SK-N-SH (cell line): ENCODE results near the gene SPATA13. TPM values are rescaled to one million over a fixed set of nuclear protein-coding genes. Genes with fewer than 3 reads are reported as not detected.
A peak's percentile ranks its signal among the peaks of the same experiment; 100 is the strongest.

ENCODE experiments used
- CTCF ChIA-PET: fragments of 300-600, 350-600 bp; formaldehyde crosslinking; extraction: SDS; loops from one replicate; lab custom pipeline; 2021; lab: Yijun Ruan, JAX
- POLR2A ChIA-PET: fragments of 350-600 bp; sonication (Branson Sonifier 250); formaldehyde crosslinking; extraction: SDS; loops from one replicate; lab custom pipeline; 2020; ENCODE audit warnings: antibody characterized with exemption, inconsistent platforms; lab: Yijun Ruan, JAX
- DNase-seq: peaks from one replicate; pipeline ENCODE4 v3.0.0; 2012
- H2AFZ ChIP-seq: fragments of 200-600 bp; sonication (generic); 2 replicates; pipeline ENCODE4 v1.8.1; 2016; ENCODE audit warnings: antibody characterized with exemption, mild to moderate bottlenecking, low read depth
- H3F3A ChIP-seq: fragments of 200-600 bp; sonication (generic); replicated peaks from 2 replicates; pipeline ENCODE3; 2016; ENCODE audit warnings: antibody characterized with exemption, mild to moderate bottlenecking; ENCODE audit not compliant: insufficient read depth
- H3K27ac ChIP-seq, 2 experiments: fragments of 200-500 bp in 1 of 2; fragments of 200-600 bp in 1 of 2; sonication (Bioruptor generic) in 1 of 2; sonication (generic), shearing (Covaris generic) in 1 of 2; 2 replicates each; pipeline versions ENCODE4 v1.5.1 to v1.6.1; 2014 to 2016; ENCODE audit warnings: low read depth in 2 of 2, inconsistent platforms in 1 of 2, low read length in 1 of 2, mild to moderate bottlenecking in 1 of 2, mixed read lengths in 1 of 2
- H3K27me3 ChIP-seq: fragments of 200-600 bp; sonication (generic), shearing (Covaris generic); 2 replicates; pipeline ENCODE4 v1.6.1; 2016; ENCODE audit warnings: mixed run types; ENCODE audit not compliant: insufficient read depth
- H3K36me3 ChIP-seq, 2 experiments: fragments of 200-500 bp in 1 of 2; fragments of 200-600 bp in 1 of 2; sonication (Bioruptor generic) in 1 of 2; sonication (generic) in 1 of 2; replicated peaks in 1 of 2; 2 replicates each; pipeline versions ENCODE3 to v1.5.1; 2014 to 2016; ENCODE audit warnings: low read length in 1 of 2, mild to moderate bottlenecking in 1 of 2; ENCODE audit not compliant: insufficient read depth in 2 of 2, control insufficient read depth in 1 of 2
- H3K4me1 ChIP-seq, 2 experiments: fragments of 200-500 bp in 1 of 2; fragments of 200-600 bp in 1 of 2; sonication (Bioruptor generic) in 1 of 2; sonication (generic), shearing (Covaris generic) in 1 of 2; 2 replicates each; pipeline versions ENCODE4 v1.5.1 to v1.6.1; 2014 to 2016; ENCODE audit warnings: low read depth in 1 of 2, low read length in 1 of 2, mixed run types in 1 of 2; ENCODE audit not compliant: insufficient read depth in 2 of 2, control insufficient read depth in 1 of 2
- H3K4me2 ChIP-seq: fragments of 200-600 bp; sonication (generic), shearing (Covaris generic); 2 replicates; pipeline ENCODE4 v1.6.1; 2017; ENCODE audit warnings: mixed run types
- H3K4me3 ChIP-seq, 2 experiments: fragments of 200-500 bp in 1 of 2; fragments of 200-600 bp in 1 of 2; sonication (Bioruptor generic) in 1 of 2; sonication (generic), shearing (Covaris generic) in 1 of 2; 2 replicates each; pipeline versions ENCODE4 v1.5.1 to v1.8.1; 2014 to 2016; ENCODE audit warnings: low read depth in 2 of 2, inconsistent platforms in 1 of 2, low read length in 1 of 2, mild to moderate bottlenecking in 1 of 2, mixed read lengths in 1 of 2, moderate library complexity in 1 of 2
- H3K79me2 ChIP-seq: fragments of 200-600 bp; sonication (generic); 2 replicates; pipeline ENCODE4 v1.8.1; 2017; ENCODE audit warnings: mild to moderate bottlenecking; ENCODE audit not compliant: insufficient read depth
- H3K9ac ChIP-seq: fragments of 200-600 bp; sonication (generic); 2 replicates; pipeline ENCODE4 v1.6.1; 2017; ENCODE audit warnings: mixed run types
- H3K9me2 ChIP-seq: fragments of 200-600 bp; sonication (generic); 2 replicates; pipeline ENCODE4 v1.6.1; 2017; ENCODE audit warnings: mixed run types
- H3K9me3 ChIP-seq: fragments of 200-600 bp; sonication (generic); 2 replicates; pipeline ENCODE4 v1.6.1; 2017; ENCODE audit warnings: mixed run types, mild to moderate bottlenecking, moderate library complexity
- H4K20me1 ChIP-seq: fragments of 200-600 bp; sonication (generic); 2 replicates; pipeline ENCODE4 v1.6.1; 2017; ENCODE audit warnings: mild to moderate bottlenecking, mixed run types; ENCODE audit not compliant: insufficient read depth
- CHD2 ChIP-seq: fragments of 150-350 bp; IDR thresholded peaks from 2 replicates; pipeline ENCODE4 v1.6.1; 2018; ENCODE audit warnings: low read length; ENCODE audit not compliant: partially characterized antibody
- CTCF ChIP-seq: fragments of 200-600 bp; sonication (generic); IDR thresholded peaks from 2 replicates; pipeline ENCODE4 v1.6.1; 2017; ENCODE audit warnings: antibody characterized with exemption, mild to moderate bottlenecking, moderate library complexity
- ELF1 ChIP-seq: IDR thresholded peaks from 2 replicates; pipeline ENCODE4 v1.4.0; 2012
- EP300 ChIP-seq, 2 experiments: IDR thresholded peaks; 2 replicates each; pipeline versions ENCODE4 v1.4.0 to v1.6.1; 2012; ENCODE audit warnings: borderline replicate concordance in 1 of 2, low read depth in 1 of 2, low read length in 1 of 2
- FOXM1 ChIP-seq: IDR thresholded peaks from 2 replicates; pipeline ENCODE4 v1.4.0; 2012; ENCODE audit warnings: low read depth, mild to moderate bottlenecking
- JUND ChIP-seq: IDR thresholded peaks from 2 replicates; pipeline ENCODE4 v1.4.0; 2012
- MAX ChIP-seq: IDR thresholded peaks from 2 replicates; pipeline ENCODE4 v1.4.0; 2012; ENCODE audit warnings: low read depth
- MEF2A ChIP-seq: IDR thresholded peaks from 2 replicates; pipeline ENCODE4 v1.4.0; 2012; ENCODE audit warnings: low read depth, borderline replicate concordance
- NFIC ChIP-seq: IDR thresholded peaks from 2 replicates; pipeline ENCODE4 v1.4.0; 2012; ENCODE audit warnings: borderline replicate concordance
- NRF1 ChIP-seq: IDR thresholded peaks from 2 replicates; pipeline ENCODE4 v1.6.1; 2012; ENCODE audit warnings: low read depth, mild to moderate bottlenecking, low read length
- PBX3 ChIP-seq: IDR thresholded peaks from 2 replicates; pipeline ENCODE4; 2012
- POLR2AphosphoS5 ChIP-seq: IDR thresholded peaks from 2 replicates; pipeline ENCODE4 v1.6.1; 2012; ENCODE audit warnings: low read depth, low read length
- RAD21 ChIP-seq: IDR thresholded peaks from 2 replicates; pipeline ENCODE4 v1.6.1; 2012; ENCODE audit warnings: mild to moderate bottlenecking, low read length
- RFX5 ChIP-seq: IDR thresholded peaks from 2 replicates; pipeline ENCODE4 v1.6.1; 2012; ENCODE audit warnings: mild to moderate bottlenecking, improper control_type of control experiment, low read length
- RXRA ChIP-seq: IDR thresholded peaks from 2 replicates; pipeline ENCODE4 v1.4.0; 2012; ENCODE audit warnings: low read depth, mild to moderate bottlenecking, borderline replicate concordance
- TAF1 ChIP-seq: IDR thresholded peaks from 2 replicates; pipeline ENCODE4 v1.6.1; 2012; ENCODE audit warnings: low read depth, mild to moderate bottlenecking, low read length, moderate library complexity, borderline replicate concordance
- TEAD4 ChIP-seq: IDR thresholded peaks from 2 replicates; pipeline ENCODE4 v1.4.0; 2012; ENCODE audit warnings: mild to moderate bottlenecking, borderline replicate concordance; ENCODE audit not compliant: insufficient read depth
- YY1 ChIP-seq: IDR thresholded peaks from 2 replicates; pipeline ENCODE4 v1.4.0; 2012; ENCODE audit warnings: low read depth, mild to moderate bottlenecking
- WGBS: methylation state at CpG from one replicate; pipeline ENCODE4 v1.1.6; 2017; ENCODE audit warnings: low lambda C conversion rate; 5-methylcytosine and 5-hydroxymethylcytosine counted together
- polyA plus RNA-seq, 3 experiments: library from polyadenylated mRNA; depleted of rRNA; stranded (reverse); fragments of >200 nt; gene quantifications; 2 replicates each; pipeline ENCODE4 v1.2.3, GENCODE V29; 2012
- TF ChIP-seq, protein P1 (sequence below): IDR thresholded peaks from 2 replicates; pipeline ENCODE4 v1.4.0; 2012; ENCODE audit warnings: low read depth, borderline replicate concordance

Gene SPATA13
- polyA plus RNA-seq, 1 of the 3 experiments (the other 2 are of a cell fraction): 4.3 TPM

DNA sequence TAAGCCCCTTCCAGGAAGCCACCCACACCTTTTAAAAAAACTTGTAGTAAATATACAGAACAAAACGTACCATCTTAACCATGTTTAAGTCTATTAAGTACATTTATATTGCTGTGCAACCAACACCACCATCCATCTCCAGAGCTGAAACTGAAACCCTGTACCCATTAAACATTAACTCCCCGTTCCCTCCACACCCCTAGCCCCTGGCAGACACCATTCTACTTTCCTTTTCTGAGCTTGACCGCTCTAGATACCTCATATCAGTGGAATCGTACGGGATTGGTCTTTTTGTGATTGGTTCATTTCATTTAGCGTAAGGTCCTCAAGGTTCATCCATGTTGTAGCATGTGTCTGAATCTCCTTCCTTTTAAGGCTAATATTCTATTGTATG is 13.0 kb upstream of the SPATA13 start:
- Histone ChIP-seq H3K4me1 (peaks cover 6 to 12% of the 10 kb centered on the region in 2 experiments; a peak in 3 of 4 replicates), H3K27ac (peak overlapping the region in 1 of 2 experiments; percentile 85; a peak in 1 of 4 replicates), H3K9ac (no peak overlapping the region), H2AFZ (no peak overlapping the region), H3K79me2 (no peaks in the 10 kb centered on the region)
- POLR2A ChIA-PET: no interaction called here
- 72% methylated on average over 6 of the region's 6 CpGs for WGBS
- TF ChIP-seq MEF2A: no peak
- no peak for TF ChIP-seq FOXM1
- no peak for TF ChIP-seq ELF1
- no peak for TF ChIP-seq POLR2AphosphoS5
- TF ChIP-seq EP300 (IDR thresholded peaks at IDR 0.05; ENCODE audit: borderline replicate concordance in 1 of 2, low read depth in 1 of 2, low read length in 1 of 2): no peak
- no peak for TF ChIP-seq JUND
- no peak for TF ChIP-seq NRF1
- no peak for TF ChIP-seq RXRA
- no peak for TF ChIP-seq TEAD4
- no peak for TF ChIP-seq YY1
- no peak for TF ChIP-seq MAX
- no peak for TF ChIP-seq RFX5
- no peak for TF ChIP-seq RAD21
- TF ChIP-seq PBX3: no peak
- no peak for TF ChIP-seq NFIC
- no peak for TF ChIP-seq CHD2
- no peak for TF ChIP-seq CTCF
- TF ChIP-seq TAF1: no peak
- TF ChIP-seq, protein P1, sequence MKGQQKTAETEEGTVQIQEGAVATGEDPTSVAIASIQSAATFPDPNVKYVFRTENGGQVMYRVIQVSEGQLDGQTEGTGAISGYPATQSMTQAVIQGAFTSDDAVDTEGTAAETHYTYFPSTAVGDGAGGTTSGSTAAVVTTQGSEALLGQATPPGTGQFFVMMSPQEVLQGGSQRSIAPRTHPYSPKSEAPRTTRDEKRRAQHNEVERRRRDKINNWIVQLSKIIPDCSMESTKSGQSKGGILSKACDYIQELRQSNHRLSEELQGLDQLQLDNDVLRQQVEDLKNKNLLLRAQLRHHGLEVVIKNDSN: no peak
- TF ChIP-seq, all 33 proteins: peak for 0
- CTCF ChIA-PET: no interaction called here
- Histone ChIP-seq H3K4me2 (no peak overlapping the region), H3K9me2 (no peaks in the 10 kb centered on the region), H3K4me3 (no peak overlapping the region), H3K36me3 (no peaks in the 10 kb centered on the region), H3F3A (peaks cover 10% of the 10 kb centered on the region), H3K27me3 (no peaks in the 10 kb centered on the region), H4K20me1 (no peaks in the 10 kb centered on the region), H3K9me3 (no peaks in the 10 kb centered on the region)
- DNase-seq: no peak
